ENCODE measurements around the gene PSMB5. TPM values are rescaled to one million over a fixed set of nuclear protein-coding genes. Genes with fewer than 3 reads are reported as not detected.

PSMB5 gene
- total RNA-seq, 1 donor from 2014 or later, result 177 TPM

GRCh38 chr14:22997676-22998323 is 36.9 kb downstream of the PSMB5 start:
- H3K27me3 Mint-ChIP-seq, result no peaks in the 10 kb centered on the region
- TF ChIP-seq, protein P1, sequence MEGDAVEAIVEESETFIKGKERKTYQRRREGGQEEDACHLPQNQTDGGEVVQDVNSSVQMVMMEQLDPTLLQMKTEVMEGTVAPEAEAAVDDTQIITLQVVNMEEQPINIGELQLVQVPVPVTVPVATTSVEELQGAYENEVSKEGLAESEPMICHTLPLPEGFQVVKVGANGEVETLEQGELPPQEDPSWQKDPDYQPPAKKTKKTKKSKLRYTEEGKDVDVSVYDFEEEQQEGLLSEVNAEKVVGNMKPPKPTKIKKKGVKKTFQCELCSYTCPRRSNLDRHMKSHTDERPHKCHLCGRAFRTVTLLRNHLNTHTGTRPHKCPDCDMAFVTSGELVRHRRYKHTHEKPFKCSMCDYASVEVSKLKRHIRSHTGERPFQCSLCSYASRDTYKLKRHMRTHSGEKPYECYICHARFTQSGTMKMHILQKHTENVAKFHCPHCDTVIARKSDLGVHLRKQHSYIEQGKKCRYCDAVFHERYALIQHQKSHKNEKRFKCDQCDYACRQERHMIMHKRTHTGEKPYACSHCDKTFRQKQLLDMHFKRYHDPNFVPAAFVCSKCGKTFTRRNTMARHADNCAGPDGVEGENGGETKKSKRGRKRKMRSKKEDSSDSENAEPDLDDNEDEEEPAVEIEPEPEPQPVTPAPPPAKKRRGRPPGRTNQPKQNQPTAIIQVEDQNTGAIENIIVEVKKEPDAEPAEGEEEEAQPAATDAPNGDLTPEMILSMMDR (conservative IDR thresholded peaks at IDR 0.05), result no peak
- no peak overlapping the region for H3K4me3 Mint-ChIP-seq
- peaks cover 17% of the 10 kb centered on the region for H3K4me1 Mint-ChIP-seq (ENCODE audit: unreplicated experiment)
- DNase-seq (ENCODE audit: extremely low spot score, unreplicated experiment), result no peak
- no peaks in the 10 kb centered on the region for H3K9me3 Mint-ChIP-seq
- H3K36me3 Mint-ChIP-seq, result no peaks in the 10 kb centered on the region
- no peak overlapping the region for H3K27ac Mint-ChIP-seq

GRCh38 chr14:22996768-22997654 is 37.7 kb downstream of the PSMB5 start:
- no peak for DNase-seq (ENCODE audit: extremely low spot score, unreplicated experiment)
- H3K9me3 Mint-ChIP-seq, result no peaks in the 10 kb centered on the region
- no peaks in the 10 kb centered on the region for H3K36me3 Mint-ChIP-seq
- no peak overlapping the region for H3K4me3 Mint-ChIP-seq
- no peaks in the 10 kb centered on the region for H3K27me3 Mint-ChIP-seq
- H3K4me1 Mint-ChIP-seq (ENCODE audit: unreplicated experiment), result peaks cover 17% of the 10 kb centered on the region
- TF ChIP-seq, protein P1 (conservative IDR thresholded peaks at IDR 0.05), result no peak
- H3K27ac Mint-ChIP-seq, result no peak overlapping the region

DNA sequence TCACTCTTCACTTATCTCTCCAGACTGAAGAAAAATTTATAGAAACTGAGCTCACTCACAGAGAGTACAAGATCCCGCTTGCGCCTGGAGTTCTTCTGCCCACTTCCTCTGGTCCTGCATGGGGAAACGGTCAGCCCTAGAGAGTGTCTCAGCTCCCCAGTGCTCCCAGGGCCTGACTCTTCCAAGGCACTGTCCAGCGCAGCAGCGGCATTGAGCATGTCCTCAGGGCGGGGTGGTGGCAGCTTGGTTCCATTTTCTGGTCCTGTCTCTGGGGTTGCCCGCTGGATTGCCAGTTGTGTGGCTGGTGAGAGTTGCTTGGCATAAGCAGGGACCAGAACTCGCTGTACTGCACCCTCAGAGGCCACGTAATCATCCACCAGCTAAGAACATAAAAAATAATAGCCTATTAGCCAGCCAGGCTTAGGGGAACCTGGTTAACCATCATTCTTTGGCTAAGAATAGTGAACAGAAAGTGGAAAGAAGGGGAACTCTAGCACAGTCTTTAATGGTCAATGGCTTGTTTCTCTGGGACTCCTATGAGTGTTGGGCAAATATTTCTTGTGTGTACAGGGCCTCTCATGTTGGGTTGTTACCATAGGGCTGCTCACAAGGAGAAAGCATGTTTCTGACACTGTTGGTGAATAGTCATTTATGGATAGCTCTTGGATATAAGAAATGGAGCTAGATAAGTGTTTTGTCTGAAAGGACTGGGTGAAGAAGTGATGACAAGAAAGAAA is 38.6 kb downstream of the PSMB5 start:
- H3K4me3 Mint-ChIP-seq, result no peak overlapping the region

GRCh38 chr14:22994762-22995275 is 39.9 kb downstream of the PSMB5 start:
- Mint-ChIP-seq H3K36me3 (no peaks in the 10 kb centered on the region), H3K4me3 (peak overlapping the region; percentile 40)

More for the DNA sequence above, 38.6 kb downstream of the PSMB5 start:
- Mint-ChIP-seq H3K27me3 (no peaks in the 10 kb centered on the region), H3K27ac (no peak overlapping the region), H3K9me3 (no peaks in the 10 kb centered on the region), H3K36me3 (no peaks in the 10 kb centered on the region), H3K4me1 (ENCODE audit: unreplicated experiment) (peaks cover 17% of the 10 kb centered on the region)
- TF ChIP-seq, protein P1 (conservative IDR thresholded peaks at IDR 0.05), result no peak
- DNase-seq (ENCODE audit: extremely low spot score, unreplicated experiment), result no peak

GRCh38 chr14:22993517-22993916 is 41.2 kb downstream of the PSMB5 start:
- H3K27me3 Mint-ChIP-seq, result no peaks in the 10 kb centered on the region
- no peaks in the 10 kb centered on the region for H3K9me3 Mint-ChIP-seq
- no peak overlapping the region for H3K4me3 Mint-ChIP-seq
- no peaks in the 10 kb centered on the region for H3K36me3 Mint-ChIP-seq
- no peak for DNase-seq (ENCODE audit: extremely low spot score, unreplicated experiment)
- H3K27ac Mint-ChIP-seq, result no peak overlapping the region
- TF ChIP-seq, protein P1 (conservative IDR thresholded peaks at IDR 0.05), result no peak
- peaks cover 8% of the 10 kb centered on the region for H3K4me1 Mint-ChIP-seq (ENCODE audit: unreplicated experiment)

More at GRCh38 chr14:22994762-22995275, 39.9 kb downstream of the PSMB5 start:
- Mint-ChIP-seq H3K27ac (peak overlapping the region; percentile 40), H3K9me3 (no peaks in the 10 kb centered on the region), H3K27me3 (no peaks in the 10 kb centered on the region), H3K4me1 (ENCODE audit: unreplicated experiment) (peaks cover 15% of the 10 kb centered on the region)
- TF ChIP-seq, protein P1 (conservative IDR thresholded peaks at IDR 0.05), result peak; percentile 73
- no peak for DNase-seq (ENCODE audit: extremely low spot score, unreplicated experiment)

All from type B pancreatic cell (in vitro differentiated cells).